Lower lobe of right lung (tissue), 2 donors: ENCODE measurements around the gene FAM124A. TPM values are rescaled to one million over a fixed set of nuclear protein-coding genes. Genes with fewer than 3 reads are reported as not detected.

ENCODE experiments used
- ATAC-seq, 2 donors: fragments of 200-7000 bp; cut with Tn5 transposase; one replicate each; pipeline ENCODE4 v1.9.1; 2020 to 2022; ENCODE audit warnings: mild to moderate bottlenecking in 2 of 2, moderate library complexity in 2 of 2
- DNase-seq: peaks from one replicate; pipeline ENCODE4 v3.0.0-alpha.2; 2020
- H3K27ac ChIP-seq: fragments of 200-600 bp; one replicate; pipeline ENCODE4 v1.8.0; 2022
- H3K27me3 ChIP-seq: fragments of 200-600 bp; one replicate; pipeline ENCODE4 v1.8.0; 2022; ENCODE audit warnings: low read depth
- H3K36me3 ChIP-seq: fragments of 200-600 bp; one replicate; pipeline ENCODE4 v1.8.0; 2022; ENCODE audit warnings: mild to moderate bottlenecking
- H3K4me1 ChIP-seq: fragments of 200-600 bp; one replicate; pipeline ENCODE4 v1.8.0; 2022
- H3K4me3 ChIP-seq: fragments of 200-600 bp; one replicate; pipeline ENCODE4 v1.8.0; 2022; ENCODE audit warnings: mild to moderate bottlenecking
- H3K9me3 ChIP-seq: fragments of 200-600 bp; one replicate; pipeline ENCODE4 v1.8.0; 2022
- CTCF ChIP-seq: fragments of 200-600 bp; IDR thresholded peaks from one replicate; pipeline ENCODE4 v1.8.0; 2022; ENCODE audit warnings: antibody characterized with exemption, mild to moderate bottlenecking
- intact Hi-C: fragments of 100-400 bp; cut with DNase I; formaldehyde crosslinking; loops from one replicate; pipeline ENCODE4 v1.11.0; 2022
- total RNA-seq: library from RNA; stranded (reverse); fragmentation: NEBNext Ultra II Directional; extraction: Animal tissue kit (Norgen Biotek cat#: 25700); gene quantifications from one replicate; pipeline ENCODE4 v1.2.1, GENCODE V29; 2021
- donor health status: DM: no; HTN: yes; CAD: no; lungs with severe emphysema.

Gene FAM124A
- total RNA-seq, 1 donor from 2014 or later, result 4.1 TPM

GRCh38 chr13:51207881-51208280 is 14.3 kb upstream of the FAM124A start:
- Histone ChIP-seq H3K27me3 (peaks cover 14% of the 10 kb centered on the region), H3K27ac (no peak overlapping the region), H3K4me3 (no peak overlapping the region), H3K9me3 (no peaks in the 10 kb centered on the region), H3K4me1 (no peaks in the 10 kb centered on the region), H3K36me3 (no peaks in the 10 kb centered on the region)
- ATAC-seq, result no peak
- TF ChIP-seq CTCF, result no peak
- intact Hi-C loops, result no loop called here
- no peak for DNase-seq

- DNase-seq, result no peak
- Histone ChIP-seq H3K27ac (no peak overlapping the region), H3K4me3 (no peak overlapping the region), H3K27me3 (peaks cover 21% of the 10 kb centered on the region), H3K36me3 (no peaks in the 10 kb centered on the region), H3K9me3 (no peaks in the 10 kb centered on the region), H3K4me1 (no peaks in the 10 kb centered on the region)
- TF ChIP-seq CTCF, result no peak
- intact Hi-C loops, result no loop called here
- ATAC-seq, result no peak
Measured at GRCh38 chr13:51208716-51209115, 13.5 kb upstream of the FAM124A start.

- intact Hi-C loops, result no loop called here
- H3K9me3 ChIP-seq, result no peaks in the 10 kb centered on the region
- H3K4me3 ChIP-seq, result no peak overlapping the region
- DNase-seq (no peak), ATAC-seq (no peak)
- no peak for TF ChIP-seq CTCF
- no peak overlapping the region for H3K27ac ChIP-seq
- H3K4me1 ChIP-seq, result no peaks in the 10 kb centered on the region
- H3K27me3 ChIP-seq, result peaks cover 21% of the 10 kb centered on the region
- H3K36me3 ChIP-seq, result no peaks in the 10 kb centered on the region
Measured at GRCh38 chr13:51211910-51212309, 10.3 kb upstream of the FAM124A start.

GRCh38 chr13:51212758-51213157 is 9.4 kb upstream of the FAM124A start:
- no peaks in the 10 kb centered on the region for H3K4me1 ChIP-seq
- peaks cover 21% of the 10 kb centered on the region for H3K27me3 ChIP-seq
- no peak for TF ChIP-seq CTCF
- no peak overlapping the region for H3K27ac ChIP-seq
- DNase-seq (no peak), ATAC-seq (no peak)
- no peak overlapping the region for H3K4me3 ChIP-seq
- H3K36me3 ChIP-seq, result no peaks in the 10 kb centered on the region
- no peaks in the 10 kb centered on the region for H3K9me3 ChIP-seq
- intact Hi-C loops, result no loop called here

- no peaks in the 10 kb centered on the region for H3K36me3 ChIP-seq
- no peaks in the 10 kb centered on the region for H3K9me3 ChIP-seq
- intact Hi-C loops, result no loop called here
- H3K27ac ChIP-seq, result no peak overlapping the region
- DNase-seq (no peak), ATAC-seq (no peak)
- no peaks in the 10 kb centered on the region for H3K4me1 ChIP-seq
- TF ChIP-seq CTCF, result no peak
- H3K4me3 ChIP-seq, result no peak overlapping the region
- peaks cover 21% of the 10 kb centered on the region for H3K27me3 ChIP-seq
Measured at GRCh38 chr13:51213173-51213728, 8.9 kb upstream of the FAM124A start.

GRCh38 chr13:51218626-51219025 is 3.6 kb upstream of the FAM124A start:
- no peak for DNase-seq
- intact Hi-C loops, result no loop called here
- no peaks in the 10 kb centered on the region for H3K36me3 ChIP-seq
- H3K4me1 ChIP-seq, result peaks cover 18% of the 10 kb centered on the region
- H3K27ac ChIP-seq, result no peak overlapping the region
- H3K9me3 ChIP-seq, result no peaks in the 10 kb centered on the region
- H3K4me3 ChIP-seq, result no peak overlapping the region
- ATAC-seq, result no peak
- peaks cover 9% of the 10 kb centered on the region for H3K27me3 ChIP-seq
- TF ChIP-seq CTCF, result no peak
